GM20000 (cell line): Measurements from ENCODE around the gene CLCA1.

ENCODE experiments used
- DNase-seq: peaks from one replicate; pipeline ENCODE4 v3.0.0; 2012; ENCODE audit warnings: low spot score
- TF ChIP-seq, protein P1 (sequence below): IDR thresholded peaks from 2 replicates; pipeline ENCODE4 v1.5.1; 2012; ENCODE audit warnings: mild to moderate bottlenecking, control low read depth; ENCODE audit errors: extremely low read depth, missing control alignments

The CLCA1 gene

DNA sequence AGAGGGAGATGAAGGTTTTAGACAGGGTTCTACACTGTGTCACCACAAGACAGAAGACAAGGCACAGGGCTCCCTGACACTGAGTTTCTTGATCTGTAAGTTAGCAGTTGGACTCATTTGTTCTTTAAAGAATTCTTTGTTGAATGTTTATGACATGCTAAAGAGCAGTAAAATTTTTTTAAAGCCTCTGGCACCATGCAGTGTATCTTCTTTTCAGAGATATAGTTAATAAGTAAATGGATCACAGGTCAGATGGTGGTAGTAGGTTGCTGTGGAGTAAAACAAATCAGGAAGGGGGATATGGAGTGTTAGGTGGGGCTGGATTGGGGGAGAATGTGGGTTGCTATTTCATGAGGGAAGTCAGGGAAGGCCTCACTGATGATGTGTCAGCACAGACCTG lies 80.1 kb downstream of the CLCA1 start:
- TF ChIP-seq, protein P1, sequence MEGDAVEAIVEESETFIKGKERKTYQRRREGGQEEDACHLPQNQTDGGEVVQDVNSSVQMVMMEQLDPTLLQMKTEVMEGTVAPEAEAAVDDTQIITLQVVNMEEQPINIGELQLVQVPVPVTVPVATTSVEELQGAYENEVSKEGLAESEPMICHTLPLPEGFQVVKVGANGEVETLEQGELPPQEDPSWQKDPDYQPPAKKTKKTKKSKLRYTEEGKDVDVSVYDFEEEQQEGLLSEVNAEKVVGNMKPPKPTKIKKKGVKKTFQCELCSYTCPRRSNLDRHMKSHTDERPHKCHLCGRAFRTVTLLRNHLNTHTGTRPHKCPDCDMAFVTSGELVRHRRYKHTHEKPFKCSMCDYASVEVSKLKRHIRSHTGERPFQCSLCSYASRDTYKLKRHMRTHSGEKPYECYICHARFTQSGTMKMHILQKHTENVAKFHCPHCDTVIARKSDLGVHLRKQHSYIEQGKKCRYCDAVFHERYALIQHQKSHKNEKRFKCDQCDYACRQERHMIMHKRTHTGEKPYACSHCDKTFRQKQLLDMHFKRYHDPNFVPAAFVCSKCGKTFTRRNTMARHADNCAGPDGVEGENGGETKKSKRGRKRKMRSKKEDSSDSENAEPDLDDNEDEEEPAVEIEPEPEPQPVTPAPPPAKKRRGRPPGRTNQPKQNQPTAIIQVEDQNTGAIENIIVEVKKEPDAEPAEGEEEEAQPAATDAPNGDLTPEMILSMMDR = no peak
- no peak for DNase-seq
